Breast epithelium (tissue), 3 donors: ENCODE measurements around the gene RASSF10.

Source experiments
- CTCF ChIP-seq, 3 donors: fragments of 450-650 bp; IDR thresholded peaks; one replicate each; pipeline ENCODE4 v1.5.1; 2016 to 2017; ENCODE audit warnings: antibody characterized with exemption in 3 of 3, mild to moderate bottlenecking in 3 of 3, moderate library complexity in 3 of 3
- POLR2A ChIP-seq: fragments of 450-650 bp; IDR thresholded peaks from one replicate; pipeline ENCODE4 v1.6.1; 2016; ENCODE audit warnings: antibody characterized with exemption, mild to moderate bottlenecking, moderate library complexity

GRCh38 chr11:13055200-13055599, 46.1 kb downstream of the RASSF10 start:
- TF ChIP-seq CTCF (IDR thresholded peaks at IDR 0.05) (no peak), POLR2A (no peak)
